HG03039 (cell line): Measurements from ENCODE around the gene CCR8.
"Not testable (repeated sequence)": the region's sequence is repeated elsewhere in the genome, so short reads cannot be mapped to it uniquely, and the experiment has no call there.

Experiments
- ATAC-seq: cut with Tn5 transposase; IDR thresholded peaks from one replicate; pipeline ENCODE4 v1.9.1; 2021; ENCODE audit warnings: mild to moderate bottlenecking, moderate library complexity; ENCODE audit not compliant: unreplicated experiment

Gene CCR8

GRCh38 chr3:39346785-39347585 is 17.5 kb downstream of the CCR8 start:
- ATAC-seq: peak; percentile 70

DNA sequence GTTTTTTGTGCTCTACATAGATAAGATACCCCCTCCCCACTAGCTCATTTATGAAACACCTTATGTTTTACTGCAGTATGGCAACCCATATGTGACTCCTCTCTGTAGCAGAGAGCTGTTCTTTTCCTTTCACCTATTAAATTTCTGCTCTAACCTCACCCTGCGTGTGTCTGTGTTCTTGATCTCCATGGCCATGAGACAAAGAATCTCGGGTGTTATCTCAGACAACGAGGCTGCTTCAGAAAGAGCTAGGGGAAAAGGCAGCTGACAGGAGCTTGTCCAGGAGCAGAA is 18.0 kb downstream of the CCR8 start:
- ATAC-seq: no peak

GRCh38 chr3:39349080-39349479 is 19.6 kb downstream of the CCR8 start:
- ATAC-seq: no peak

DNA sequence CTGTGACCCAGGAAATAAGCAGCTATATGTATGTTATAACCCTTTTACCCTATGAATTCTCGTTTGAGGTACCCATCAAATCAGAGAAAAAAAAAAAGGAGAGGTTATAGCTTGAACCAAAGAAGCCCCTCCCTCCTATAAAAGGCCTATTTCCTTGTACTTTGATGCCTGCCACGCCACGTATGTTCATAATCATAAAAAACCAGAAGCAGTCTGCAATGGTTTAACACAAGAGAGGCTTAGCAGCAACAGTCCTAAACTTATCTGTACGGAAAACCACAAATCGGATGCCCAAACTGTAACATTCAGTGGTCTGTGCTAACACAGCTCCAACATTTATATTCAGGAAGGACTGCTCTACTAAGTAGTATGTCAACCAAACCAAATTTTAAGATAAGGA is 21.2 kb downstream of the CCR8 start:
- ATAC-seq: no peak

DNA sequence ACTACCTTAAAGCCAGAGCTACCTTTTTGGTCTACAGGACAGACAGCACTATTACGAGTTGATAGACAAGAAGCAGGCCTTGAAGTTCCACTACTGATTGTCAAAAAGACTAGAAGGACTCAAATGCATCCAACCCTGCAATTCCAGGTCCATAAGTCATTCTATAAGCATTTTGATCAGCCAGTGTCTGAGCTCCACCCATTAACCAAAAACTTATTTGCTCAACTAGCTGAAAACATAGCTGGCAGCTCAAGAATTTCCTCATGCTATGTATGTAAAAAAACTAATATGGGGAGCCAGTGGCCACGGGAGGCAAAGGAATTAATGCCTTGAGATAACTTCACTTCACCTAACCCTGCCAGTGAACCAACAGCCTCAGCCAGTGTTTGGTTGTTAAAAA is 21.6 kb downstream of the CCR8 start:
- not testable (repeated sequence) for ATAC-seq

DNA sequence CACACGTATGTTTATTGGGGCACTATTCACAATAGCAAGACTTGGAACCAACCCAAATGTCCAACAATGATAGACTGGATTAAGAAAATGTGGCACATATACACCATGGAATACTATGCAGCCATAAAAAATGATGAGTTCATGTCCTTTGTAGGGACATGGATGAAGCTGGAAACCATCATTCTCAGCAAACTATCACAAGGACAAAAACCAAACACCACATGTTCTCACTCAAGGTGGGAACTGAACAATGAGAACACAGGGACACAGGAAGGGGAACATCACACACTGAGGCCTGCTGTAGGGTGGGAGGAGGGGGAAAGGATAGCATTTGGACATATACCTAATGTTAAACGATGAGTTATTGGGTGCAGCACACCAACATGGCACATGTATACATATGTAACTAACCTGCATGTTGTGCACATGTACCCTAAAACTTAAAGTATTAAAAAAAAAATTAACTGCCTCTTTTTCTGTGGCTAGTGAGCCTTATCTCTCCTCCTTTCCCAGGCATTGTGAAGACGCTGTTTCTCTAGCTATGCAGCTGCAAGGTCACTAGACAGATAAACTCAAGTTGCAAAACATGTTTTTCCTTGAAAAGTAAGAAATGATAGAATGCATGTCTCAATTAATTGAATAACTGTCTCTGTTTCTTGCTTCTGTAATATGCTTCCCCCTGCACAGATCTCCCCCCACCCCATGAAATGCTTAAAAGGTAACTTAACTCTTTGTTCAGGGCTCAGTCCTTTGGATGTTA is 23.8 kb downstream of the CCR8 start:
- ATAC-seq: not testable (repeated sequence)

GRCh38 chr3:39358333-39358732 is 28.8 kb downstream of the CCR8 start:
- no peak for ATAC-seq

DNA sequence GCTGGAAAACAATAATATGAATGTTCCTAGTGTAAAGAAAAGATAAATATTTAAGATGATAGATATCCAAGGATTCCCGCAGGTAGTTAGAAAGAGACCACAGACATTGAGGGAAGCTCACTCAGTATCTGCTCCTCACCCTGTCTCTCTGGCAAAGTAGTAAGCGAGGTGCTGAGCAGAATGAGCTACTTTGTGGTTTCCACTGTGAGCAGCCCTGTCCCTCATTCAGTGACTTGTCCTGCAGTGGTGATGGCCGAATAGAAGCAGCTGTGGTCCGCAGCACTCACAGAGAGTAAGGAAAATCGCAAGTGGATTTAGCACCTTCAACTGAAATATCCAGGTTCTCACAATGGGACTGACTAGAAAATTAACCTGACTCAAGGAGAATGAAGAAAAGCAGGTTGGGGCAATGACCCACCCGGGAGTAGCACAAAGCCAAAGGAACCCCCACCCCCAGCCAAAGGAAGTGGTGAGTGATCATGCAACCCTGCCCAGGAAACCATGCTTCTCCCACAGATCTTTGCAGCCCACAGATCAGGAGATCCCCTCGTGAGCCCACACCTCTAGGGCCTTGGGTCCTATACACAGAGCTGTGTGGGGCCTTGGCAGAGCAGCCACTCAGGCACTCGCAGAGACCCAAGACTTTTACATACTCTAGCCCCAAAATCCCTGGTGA is 31.9 kb downstream of the CCR8 start:
- ATAC-seq: peak; percentile 72

GRCh38 chr3:39362192-39362591 is 32.7 kb downstream of the CCR8 start:
- no peak for ATAC-seq

- no peak for ATAC-seq
Observed at GRCh38 chr3:39362812-39363211, 33.3 kb downstream of the CCR8 start.

- ATAC-seq: not testable (repeated sequence)
Observed at GRCh38 chr3:39370450-39370849, 40.9 kb downstream of the CCR8 start.

DNA sequence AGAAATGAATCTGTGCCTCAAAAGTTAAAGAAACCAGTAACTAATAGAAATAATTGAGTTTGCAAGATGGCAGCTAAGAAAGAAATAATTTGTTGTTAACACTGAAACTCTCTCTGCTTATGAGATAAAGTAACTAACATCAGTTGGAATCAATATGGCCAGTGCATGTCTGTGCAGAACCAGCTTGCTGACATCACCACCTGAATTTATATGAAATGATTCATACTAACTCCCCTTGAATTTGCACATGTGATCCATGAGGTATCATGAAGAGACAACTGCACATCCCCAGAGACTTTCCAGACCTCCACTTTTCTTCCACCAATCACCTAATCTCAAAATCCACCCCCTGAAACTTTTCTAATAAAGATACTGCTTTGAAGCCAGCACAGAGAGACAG is 43.3 kb downstream of the CCR8 start:
- no peak for ATAC-seq

- ATAC-seq: no peak
Observed at GRCh38 chr3:39376959-39377634, 47.6 kb downstream of the CCR8 start.

GRCh38 chr3:39378088-39378487 is 48.6 kb downstream of the CCR8 start:
- peak; percentile 56 for ATAC-seq

DNA sequence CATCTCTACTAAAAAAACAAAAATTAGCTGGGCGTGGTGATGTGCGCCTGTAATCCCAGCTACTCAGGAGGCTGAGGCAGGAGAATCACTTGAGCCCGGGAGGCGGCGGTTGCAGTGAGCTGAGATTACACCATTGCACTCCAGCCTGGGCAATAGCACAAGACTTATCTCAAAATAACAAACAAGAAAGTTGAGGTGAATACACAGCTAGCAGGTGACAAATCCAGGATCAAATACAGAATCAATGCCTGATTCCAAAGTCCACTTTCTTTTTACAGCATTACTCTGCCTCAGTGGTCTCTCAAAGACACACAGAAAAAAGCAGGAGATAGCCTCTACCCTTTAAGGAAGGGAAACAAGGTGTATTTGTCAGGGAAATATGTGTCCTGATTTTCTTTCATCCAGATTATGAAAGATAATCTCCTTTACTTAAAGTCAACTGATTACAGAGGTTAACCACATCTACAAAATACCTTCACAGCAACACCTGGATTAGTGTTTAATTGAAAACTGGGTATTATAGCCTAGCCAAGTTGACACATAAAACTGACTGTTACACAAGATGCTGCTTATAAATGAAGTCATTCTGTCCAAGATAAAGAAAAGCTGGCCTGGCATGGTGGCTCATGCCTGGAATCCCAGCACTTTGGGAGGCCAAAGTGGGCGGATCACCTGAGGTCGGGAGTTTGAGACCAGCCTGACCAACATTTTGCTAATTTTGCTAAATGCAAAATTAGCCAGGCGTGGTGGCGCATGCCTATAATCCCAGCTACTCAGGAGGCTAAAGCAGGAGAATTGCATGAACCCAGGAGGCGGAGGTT is 49.7 kb downstream of the CCR8 start:
- no peak for ATAC-seq

DNA sequence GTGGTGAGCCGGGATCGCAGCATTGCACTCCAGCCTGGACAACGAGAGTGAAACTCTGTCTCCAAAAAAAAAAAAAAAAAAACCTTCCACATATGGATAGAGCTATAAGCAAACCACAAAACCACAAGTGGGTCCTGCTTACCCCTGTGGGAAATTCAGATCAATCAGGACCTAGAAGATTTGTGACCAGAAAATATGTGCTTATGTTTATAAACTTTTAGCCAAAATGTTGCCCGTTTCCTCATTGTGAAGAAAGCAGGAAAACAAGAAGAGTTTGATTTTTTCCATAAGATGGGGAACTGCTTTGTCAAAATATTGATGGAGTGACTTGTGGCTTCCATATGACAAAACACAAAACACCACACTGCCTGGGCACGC is 50.3 kb downstream of the CCR8 start:
- ATAC-seq: no peak

DNA sequence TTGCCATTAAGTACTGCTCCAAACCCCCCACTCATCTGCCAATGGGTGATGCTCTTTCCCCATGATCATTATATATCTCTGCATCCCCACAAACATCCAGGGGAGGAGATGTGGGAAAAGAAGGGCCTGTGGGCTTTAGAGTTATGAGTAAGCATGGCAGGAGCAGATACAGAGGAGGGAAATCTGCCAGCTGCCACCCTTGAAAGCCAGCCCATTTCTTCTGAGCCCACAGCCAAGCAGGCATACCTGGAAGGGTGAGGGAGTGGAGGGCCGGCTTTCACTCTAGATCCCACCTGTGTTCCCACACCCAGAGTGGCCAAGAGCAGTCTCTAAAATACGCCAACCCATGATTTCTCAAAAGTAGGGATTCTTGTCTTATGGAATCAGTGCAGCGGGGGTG is 51.9 kb downstream of the CCR8 start:
- ATAC-seq: no peak
